ENCODE results near the gene LYSMD4. TPM values are rescaled to one million over a fixed set of nuclear protein-coding genes. Genes with fewer than 3 reads are reported as not detected.

The LYSMD4 gene
- total and polyA plus RNA-seq, 2 of the 13 experiments (the other 11 are each of a cell fraction or from before 2014, with no cell fraction given) = 7.4 to 8.5 TPM

GRCh38 chr15:99703603-99704443 lies 29.4 kb downstream of the LYSMD4 start (continued):
- no peak for TF ChIP-seq GRHL1 (CRISPR knock-in tag; conservative IDR thresholded peaks at IDR 0.05)
- no peak for TF ChIP-seq CTCF (CRISPR knock-in tag; IDR thresholded peaks at IDR 0.05)
- TF ChIP-seq ISX (CRISPR knock-in tag; conservative IDR thresholded peaks at IDR 0.05) = no peak
- no peak for TF ChIP-seq SRSF1 (optimal IDR thresholded peaks at IDR 0.05; ENCODE audit: low read depth, low read length)
- no peak for TF ChIP-seq ZNF768 (CRISPR knock-in tag; IDR thresholded peaks at IDR 0.05)
- TF ChIP-seq, protein P1, sequence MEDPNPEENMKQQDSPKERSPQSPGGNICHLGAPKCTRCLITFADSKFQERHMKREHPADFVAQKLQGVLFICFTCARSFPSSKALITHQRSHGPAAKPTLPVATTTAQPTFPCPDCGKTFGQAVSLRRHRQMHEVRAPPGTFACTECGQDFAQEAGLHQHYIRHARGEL (CRISPR knock-in tag; IDR thresholded peaks at IDR 0.05) = no peak
- TF ChIP-seq, protein P2, sequence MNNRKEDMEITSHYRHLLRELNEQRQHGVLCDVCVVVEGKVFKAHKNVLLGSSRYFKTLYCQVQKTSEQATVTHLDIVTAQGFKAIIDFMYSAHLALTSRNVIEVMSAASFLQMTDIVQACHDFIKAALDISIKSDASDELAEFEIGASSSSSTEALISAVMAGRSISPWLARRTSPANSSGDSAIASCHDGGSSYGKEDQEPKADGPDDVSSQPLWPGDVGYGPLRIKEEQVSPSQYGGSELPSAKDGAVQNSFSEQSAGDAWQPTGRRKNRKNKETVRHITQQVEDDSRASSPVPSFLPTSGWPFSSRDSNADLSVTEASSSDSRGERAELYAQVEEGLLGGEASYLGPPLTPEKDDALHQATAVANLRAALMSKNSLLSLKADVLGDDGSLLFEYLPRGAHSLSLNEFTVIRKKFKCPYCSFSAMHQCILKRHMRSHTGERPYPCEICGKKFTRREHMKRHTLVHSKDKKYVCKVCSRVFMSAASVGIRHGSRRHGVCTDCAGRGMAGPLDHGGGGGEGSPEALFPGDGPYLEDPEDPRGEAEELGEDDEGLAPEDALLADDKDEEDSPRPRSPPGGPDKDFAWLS (CRISPR knock-in tag; IDR thresholded peaks at IDR 0.05; ENCODE audit: borderline replicate concordance) = no peak
- TF ChIP-seq ASH2L (IDR thresholded peaks at IDR 0.05; ENCODE audit: insufficient read length, low read depth, low read length) = no peak
- no peak for TF ChIP-seq NR2F2 (IDR thresholded peaks at IDR 0.05; ENCODE audit: borderline replicate concordance, low read depth)
- no peak for TF ChIP-seq ZNF883 (CRISPR knock-in tag; IDR thresholded peaks at IDR 0.05; ENCODE audit: not compliant biosample characterization)
- TF ChIP-seq ZNF552 (CRISPR knock-in tag; IDR thresholded peaks at IDR 0.05; ENCODE audit: borderline replicate concordance) = no peak
- TF ChIP-seq EEA1 (CRISPR knock-in tag; IDR thresholded peaks at IDR 0.05; ENCODE audit: borderline replicate concordance) = no peak
- TF ChIP-seq FOXK1 (CRISPR knock-in tag; IDR thresholded peaks at IDR 0.05; ENCODE audit: borderline replicate concordance, low read depth) = no peak
- no peak for TF ChIP-seq HOXA3 (CRISPR knock-in tag; IDR thresholded peaks at IDR 0.05)
- no peak for TF ChIP-seq DZIP1 (CRISPR knock-in tag; IDR thresholded peaks at IDR 0.05)
- no peak for TF ChIP-seq HIVEP1 (CRISPR knock-in tag; IDR thresholded peaks at IDR 0.05)
- TF ChIP-seq, protein P3, sequence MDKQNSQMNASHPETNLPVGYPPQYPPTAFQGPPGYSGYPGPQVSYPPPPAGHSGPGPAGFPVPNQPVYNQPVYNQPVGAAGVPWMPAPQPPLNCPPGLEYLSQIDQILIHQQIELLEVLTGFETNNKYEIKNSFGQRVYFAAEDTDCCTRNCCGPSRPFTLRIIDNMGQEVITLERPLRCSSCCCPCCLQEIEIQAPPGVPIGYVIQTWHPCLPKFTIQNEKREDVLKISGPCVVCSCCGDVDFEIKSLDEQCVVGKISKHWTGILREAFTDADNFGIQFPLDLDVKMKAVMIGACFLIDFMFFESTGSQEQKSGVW (CRISPR knock-in tag; IDR thresholded peaks at IDR 0.05; ENCODE audit: borderline replicate concordance) = no peak
- no peak for TF ChIP-seq ZNF224 (CRISPR knock-in tag; IDR thresholded peaks at IDR 0.05)
- 0 out of 2 replicates have a peak, but pooled peaks have one; percentile 10 for TF ChIP-seq RXRB (CRISPR knock-in tag; IDR thresholded peaks at IDR 0.05; ENCODE audit: borderline replicate concordance)

All from HepG2 (cell line).